GF-D8 (cell line): Measurements from ENCODE around the gene PCBP2.

Source experiments
- DNase-seq: peaks from one replicate; lab custom pipeline; 2025; lab: John Stamatoyannopoulos, UW

Gene PCBP2

DNA sequence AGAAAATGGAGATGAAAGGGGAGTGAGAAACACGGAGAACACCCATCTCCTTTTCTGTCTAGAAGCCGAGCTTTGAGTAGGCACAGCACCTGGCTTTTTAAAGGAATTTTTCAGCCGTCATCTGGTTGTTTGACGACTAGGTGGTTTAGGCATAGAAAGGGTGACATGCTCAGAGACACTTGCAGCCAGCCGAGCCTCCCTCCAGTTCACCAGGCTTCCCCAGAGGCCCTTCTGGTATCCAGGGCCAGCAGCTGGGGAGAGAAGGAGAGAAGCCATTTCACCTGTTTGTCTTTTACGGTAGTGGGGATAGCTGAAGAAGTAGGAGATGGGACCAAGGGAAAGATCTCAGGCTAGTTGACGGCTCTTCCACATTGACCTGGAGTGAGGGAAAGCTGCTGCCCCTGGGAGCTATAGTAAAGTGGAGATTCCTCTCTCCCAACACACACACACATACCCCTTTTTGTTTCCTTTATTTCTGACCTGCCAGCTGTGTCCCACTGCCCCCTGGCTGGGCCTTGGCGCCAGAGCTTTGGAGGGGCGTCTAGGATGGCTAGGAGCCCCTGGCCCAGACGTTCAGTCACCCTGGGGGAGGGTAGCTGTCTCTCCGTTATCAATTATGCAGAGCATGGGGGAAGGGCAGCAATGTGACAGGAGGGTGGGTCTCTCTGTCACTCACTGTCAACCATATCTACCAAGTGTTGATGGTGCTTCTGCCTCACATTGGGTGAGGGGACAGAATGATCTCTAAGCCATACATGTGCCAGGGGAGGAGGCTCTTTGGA lies 41.9 kb downstream of the PCBP2 start:
- no peak for DNase-seq

DNA sequence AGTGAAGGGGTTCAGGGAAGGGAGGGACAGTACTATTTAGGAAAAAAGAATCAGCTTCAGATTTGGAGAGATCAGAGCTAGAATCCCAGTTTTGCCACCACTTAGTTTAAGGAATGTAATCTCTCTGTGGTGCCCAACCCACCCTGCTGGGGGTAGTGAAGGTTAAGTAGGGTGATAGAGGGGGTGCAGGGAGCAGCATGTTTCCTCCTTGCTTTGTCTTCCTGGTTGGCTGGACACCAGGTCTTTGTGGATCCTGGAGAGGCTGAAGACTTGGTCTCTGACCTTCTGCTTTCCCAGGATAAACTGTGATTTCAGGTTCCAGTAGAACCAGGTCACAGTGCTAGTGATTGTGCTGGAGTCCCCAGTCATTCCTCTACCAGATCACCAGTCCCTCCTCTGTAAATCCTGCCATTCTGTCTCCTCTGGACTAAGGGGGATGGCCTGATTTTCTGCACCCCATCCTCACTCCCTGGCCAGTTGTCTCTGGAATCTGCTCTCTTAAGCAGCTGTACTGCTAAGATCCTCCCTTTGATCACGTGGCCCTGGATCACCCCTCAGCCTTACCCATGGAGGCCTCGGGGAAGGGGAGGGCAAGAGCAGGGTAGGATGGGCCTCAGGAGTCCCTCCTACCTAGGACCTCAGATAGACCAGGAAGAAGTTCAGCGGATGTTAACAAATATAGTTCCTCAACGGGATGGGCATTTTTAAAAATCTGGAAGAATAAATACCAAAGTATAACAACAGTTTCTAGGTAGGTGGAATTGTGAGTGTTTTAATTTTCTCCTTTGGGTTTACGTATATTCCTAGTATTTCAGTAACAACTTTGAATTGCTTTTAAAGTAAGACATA lies 44.2 kb downstream of the PCBP2 start:
- DNase-seq = no peak

DNA sequence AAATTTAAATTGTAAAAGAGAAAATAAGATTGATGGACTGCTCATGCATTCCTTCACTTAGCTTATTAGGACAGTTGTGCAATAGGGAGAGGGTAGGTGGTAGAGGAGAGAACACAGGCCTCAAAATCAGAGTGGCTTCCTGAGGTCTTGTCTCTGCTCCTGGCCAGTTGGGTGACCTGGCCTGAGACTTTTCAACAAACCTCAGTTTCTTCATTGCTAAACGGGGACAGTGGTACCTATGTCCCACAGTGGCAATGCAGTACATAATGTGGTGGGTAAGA lies 44.8 kb downstream of the PCBP2 start:
- DNase-seq = no peak

DNA sequence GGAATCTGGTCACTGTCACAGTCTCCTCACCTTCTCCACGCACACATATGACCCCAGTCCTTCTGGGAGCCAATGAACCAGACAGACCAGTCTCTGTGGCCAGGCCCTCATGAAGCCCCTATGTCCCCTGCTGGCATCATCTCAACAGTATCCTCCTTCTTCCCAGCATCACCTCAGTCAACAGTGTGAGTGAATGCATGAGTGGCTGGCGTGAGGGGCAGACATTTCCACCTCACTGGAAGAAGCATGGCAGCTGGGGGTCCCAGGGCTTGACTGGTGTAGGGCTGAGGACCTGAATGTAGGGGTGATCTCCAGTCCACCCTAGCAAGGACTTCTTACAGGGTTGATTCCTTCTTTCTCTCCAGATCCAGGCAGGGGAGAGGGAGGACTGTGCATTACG lies 45.6 kb downstream of the PCBP2 start:
- no peak for DNase-seq

DNA sequence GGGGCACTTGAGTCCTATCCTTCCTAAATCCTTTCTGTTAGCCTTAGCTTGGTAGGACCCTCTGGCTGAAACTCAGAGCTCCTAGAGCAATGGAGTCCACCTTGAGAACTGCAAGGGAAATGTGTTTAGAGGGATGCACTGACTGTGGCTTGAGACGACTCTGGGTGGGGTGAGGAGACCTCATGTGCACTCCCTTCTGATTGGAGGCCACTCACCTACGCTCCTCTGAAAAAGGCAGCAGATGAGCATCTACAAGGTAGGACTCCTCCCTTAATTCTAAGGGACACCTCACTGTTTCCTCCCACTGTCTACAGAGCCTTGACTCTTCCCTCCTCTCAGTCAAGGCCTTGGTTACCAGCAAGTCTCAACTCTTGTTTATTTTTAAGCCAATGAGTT lies 46.3 kb downstream of the PCBP2 start:
- DNase-seq = no peak

DNA sequence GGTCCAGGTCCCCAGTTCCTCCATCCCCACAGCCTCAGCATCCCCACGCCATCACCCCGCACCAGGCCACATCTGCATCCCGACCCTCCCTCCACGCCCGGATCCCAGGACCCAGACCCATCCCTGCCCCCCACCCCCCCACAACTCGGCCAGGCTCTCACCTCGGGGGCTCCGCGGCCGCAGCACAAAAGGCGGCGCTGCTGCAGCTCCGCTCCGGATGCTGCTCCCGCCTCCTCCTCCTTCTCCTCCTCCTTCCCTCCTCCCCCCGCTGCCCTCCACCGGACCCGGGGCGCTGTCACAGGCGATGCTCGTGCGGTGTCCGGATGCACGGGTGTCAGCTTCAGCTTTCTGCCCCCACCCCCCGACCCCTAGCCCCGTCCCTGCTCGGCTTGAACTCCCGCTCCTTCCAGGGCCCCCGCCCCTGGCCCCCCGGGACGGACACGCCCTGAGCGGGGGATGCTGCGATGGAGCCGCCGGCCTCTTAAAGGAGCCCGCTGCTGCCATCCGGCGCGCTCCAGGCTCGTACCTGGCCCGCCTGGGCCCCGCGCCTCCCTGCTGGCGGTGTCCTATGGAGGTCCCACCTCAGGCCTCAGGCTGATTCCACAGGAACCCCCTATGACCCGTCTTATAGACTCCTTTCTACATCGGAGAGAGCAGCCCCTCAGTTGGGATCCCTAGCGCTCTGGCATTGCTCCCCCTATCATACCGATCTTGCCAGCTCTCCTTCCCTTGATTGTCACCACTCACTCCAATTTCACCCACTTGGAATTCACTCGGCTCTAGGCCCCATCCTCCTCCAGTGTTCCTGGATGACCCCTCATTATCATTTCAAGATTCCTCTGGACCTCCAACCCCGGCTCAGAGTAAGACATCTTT lies 47.6 kb downstream of the PCBP2 start, which contains the start of gene MAP3K12:
MAP3K12 (minus strand) TSS at position 193 of the 876 bp plus-strand sequence. CDS start 12,067 bp downstream, outside the sequence.
- no peak for DNase-seq

DNA sequence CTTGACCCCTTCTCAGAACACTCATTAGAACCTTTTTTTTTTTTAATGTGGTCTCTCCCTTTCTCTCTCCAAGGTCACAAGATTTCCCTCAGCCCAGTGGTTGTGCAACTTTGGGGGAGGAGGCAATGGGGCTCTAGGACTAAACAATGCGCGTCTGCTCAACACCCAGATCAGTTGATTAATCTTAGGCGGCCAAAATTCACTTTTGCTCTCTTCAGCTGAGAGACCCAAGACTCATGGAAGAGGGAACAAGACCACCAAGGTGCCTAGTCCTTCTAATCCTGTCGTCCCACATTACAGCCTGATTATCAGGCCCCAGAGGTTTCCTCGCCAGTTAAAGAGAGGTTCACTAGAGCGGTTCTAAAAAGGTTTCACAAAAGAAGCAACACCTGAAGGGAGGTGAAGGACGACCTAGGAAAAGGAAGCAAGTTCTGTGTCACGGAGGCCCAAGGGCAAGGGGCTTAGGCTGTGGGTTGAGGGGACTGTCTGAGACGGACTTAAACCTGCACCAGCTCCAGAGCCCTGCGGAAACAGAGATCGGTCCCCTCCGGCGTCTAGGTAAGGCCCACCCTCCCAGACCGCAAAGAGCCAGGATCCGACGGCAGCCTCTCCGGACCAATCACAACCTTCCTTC lies 48.4 kb downstream of the PCBP2 start:
- peak; percentile 18 for DNase-seq

DNA sequence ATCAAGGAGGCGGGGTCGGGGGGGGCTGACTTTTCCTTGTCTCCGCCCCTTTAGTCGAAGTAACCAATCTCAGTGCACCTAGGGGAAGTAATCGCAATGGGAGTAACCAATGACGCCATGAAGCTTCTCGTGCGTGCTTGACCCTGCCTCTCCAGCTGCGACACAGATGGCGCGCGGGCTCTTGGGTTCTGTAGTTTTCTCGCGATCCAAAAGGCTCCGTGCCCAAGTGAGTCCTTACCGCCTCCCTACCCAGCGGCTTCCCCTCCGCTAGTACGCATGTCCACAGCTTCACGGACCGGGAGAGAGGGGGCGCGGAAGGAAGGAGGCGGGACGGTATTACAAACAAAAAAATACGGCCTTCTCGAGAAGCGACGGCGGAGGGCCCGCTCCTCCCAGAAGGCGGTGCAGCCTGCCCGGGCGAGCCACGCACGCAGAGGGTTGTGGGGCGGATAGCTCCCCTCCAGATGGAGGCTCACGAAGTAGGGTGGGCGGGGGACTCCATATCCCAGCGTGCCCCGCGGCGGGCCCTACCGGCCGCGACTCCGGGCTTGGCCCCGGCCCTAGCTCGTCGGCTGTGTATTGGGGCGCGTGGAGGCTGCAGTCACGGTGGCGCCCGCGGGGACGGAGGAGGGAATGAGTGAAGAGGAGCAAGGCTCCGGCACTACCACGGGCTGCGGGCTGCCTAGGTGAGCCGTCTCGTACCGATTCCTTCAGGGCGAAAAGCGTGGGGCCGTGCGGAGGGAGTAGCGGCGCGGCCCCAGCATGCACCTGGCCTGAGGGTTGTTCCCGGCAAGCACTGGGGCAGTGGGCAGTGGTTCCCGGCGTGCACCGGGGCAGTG lies 49.1 kb downstream of the PCBP2 start, which contains the start of gene TARBP2:
TARBP2 (plus strand) TSS at position 508 of the 839 bp plus-strand sequence; CDS start at position 634, 126 bp downstream.
- peak; percentile 99 for DNase-seq

DNA sequence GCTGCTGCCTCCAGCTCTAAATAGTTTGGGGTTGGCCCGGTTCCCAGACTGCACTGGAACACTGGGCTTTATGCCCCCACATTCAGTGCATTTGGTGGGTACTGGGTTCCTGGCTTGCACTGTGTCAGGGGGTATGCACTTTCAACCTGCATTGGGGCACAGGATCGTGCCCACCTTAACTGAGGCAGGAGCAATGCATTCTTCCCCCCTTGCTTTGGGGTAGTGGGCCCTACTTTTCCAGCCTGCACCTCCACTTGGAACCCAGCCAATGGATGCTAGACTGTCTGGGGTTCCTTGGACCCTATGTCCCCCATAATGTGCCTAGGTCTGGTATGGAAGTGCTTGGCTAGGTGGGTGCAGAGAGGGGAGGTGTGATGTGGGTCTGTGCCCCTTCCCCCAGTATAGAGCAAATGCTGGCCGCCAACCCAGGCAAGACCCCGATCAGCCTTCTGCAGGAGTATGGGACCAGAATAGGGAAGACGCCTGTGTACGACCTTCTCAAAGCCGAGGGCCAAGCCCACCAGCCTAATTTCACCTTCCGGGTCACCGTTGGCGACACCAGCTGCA lies 49.8 kb downstream of the PCBP2 start:
- DNase-seq = no peak

DNA sequence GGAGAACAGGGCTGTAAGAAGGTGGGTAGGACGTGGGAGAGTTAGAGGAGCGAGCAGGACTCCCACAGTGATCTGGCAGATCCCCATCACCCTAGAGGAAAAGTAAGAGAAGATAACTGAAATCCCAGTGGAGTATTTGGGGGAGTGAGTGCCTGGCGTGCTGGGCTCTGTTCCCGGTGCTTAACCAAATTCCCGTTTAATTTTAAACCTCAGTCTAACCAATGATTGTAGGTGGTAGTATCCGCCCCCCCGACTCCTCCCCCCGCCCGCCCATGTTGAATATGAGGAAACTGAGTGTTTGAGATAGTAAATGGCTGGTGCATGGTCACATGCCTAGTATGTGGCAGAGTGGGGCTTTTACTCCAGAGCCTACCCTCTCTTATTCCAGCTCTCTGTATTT lies 50.4 kb downstream of the PCBP2 start:
- no peak for DNase-seq

DNA sequence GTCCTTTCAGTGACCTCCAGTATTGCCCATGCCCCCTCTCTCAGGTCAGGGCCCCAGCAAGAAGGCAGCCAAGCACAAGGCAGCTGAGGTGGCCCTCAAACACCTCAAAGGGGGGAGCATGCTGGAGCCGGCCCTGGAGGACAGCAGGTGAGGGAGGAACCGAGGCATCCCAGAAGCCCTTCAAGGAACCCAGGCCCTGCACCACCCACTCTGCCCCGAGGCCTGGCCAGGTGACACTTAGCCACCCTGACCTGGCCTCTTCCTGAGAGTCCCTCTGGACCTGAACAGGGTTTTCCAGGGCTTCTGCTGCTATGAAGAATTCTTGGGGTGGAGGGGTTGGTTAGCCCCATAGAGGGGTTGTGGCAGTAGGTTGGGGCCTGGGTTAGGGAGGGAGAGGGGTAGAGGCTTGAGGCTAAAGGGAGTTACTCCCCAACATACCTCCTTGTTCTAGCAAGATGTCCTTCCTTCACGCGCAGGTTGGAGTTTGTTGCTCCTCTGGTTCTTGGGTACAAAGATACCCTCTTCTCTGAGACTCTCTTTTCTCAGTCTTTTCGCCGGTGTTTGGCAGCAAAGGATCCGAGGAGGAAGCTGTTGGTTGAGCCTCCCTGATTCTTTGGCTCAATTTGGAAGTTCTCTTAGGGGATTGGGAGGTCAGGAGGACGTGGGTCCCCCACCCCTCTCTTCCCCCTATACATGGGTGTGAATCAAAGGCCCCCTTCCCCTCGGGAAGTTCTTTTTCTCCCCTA lies 51.3 kb downstream of the PCBP2 start:
- no peak for DNase-seq

DNA sequence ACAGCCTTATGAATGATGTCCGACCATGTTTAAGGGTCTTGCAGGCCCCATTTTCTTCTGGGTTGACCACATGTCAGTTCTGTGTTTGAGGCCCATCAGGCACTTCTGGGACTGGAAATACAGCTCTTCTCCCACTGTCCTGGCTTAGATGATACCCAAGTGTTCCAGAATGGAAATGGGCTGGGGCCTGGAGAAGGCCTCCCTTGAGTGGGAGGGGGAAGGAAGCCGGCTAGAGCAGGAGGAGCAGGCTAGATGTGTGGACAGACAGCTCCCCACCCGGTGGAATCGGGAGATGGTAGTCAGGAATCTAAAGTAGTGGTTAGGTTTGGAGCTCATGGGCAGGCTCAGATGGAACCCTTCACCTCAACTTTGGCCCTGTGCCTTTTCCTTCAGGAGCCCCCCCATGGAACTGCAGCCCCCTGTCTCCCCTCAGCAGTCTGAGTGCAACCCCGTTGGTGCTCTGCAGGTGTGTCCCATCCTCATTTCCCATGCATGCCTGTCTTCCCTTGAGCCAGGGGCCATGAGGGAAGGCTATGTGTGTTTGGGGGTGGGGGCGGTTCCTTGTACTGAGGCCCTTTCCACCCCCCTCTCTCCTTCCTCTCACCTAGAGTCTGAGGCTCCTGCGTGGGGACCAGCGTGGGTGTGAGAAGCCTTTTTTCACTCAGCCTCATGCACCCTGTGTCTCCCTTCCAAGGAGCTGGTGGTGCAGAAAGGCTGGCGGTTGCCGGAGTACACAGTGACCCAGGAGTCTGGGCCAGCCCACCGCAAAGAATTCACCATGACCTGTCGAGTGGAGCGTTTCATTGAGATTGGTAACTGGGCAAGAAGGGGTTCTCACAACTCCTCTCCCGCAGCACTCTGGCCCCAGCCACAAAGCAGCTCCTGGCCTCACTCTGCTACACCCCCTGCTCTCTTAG lies 52.4 kb downstream of the PCBP2 start:
- DNase-seq = no peak

DNA sequence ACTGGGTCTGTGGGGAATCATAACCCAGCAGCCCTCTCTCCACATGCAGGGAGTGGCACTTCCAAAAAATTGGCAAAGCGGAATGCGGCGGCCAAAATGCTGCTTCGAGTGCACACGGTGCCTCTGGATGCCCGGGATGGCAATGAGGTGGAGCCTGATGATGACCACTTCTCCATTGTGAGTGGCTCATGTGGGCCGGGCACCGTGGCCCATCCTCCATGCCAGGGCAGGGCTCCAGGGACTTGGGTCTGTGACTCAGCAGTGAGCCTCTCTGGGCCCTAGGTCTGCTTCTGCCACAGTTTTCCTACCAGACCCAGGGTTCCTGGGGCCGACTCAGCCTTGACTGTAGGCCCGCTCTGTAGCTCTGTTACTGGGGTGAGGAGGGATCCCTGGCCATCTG lies 53.2 kb downstream of the PCBP2 start:
- DNase-seq = no peak

DNA sequence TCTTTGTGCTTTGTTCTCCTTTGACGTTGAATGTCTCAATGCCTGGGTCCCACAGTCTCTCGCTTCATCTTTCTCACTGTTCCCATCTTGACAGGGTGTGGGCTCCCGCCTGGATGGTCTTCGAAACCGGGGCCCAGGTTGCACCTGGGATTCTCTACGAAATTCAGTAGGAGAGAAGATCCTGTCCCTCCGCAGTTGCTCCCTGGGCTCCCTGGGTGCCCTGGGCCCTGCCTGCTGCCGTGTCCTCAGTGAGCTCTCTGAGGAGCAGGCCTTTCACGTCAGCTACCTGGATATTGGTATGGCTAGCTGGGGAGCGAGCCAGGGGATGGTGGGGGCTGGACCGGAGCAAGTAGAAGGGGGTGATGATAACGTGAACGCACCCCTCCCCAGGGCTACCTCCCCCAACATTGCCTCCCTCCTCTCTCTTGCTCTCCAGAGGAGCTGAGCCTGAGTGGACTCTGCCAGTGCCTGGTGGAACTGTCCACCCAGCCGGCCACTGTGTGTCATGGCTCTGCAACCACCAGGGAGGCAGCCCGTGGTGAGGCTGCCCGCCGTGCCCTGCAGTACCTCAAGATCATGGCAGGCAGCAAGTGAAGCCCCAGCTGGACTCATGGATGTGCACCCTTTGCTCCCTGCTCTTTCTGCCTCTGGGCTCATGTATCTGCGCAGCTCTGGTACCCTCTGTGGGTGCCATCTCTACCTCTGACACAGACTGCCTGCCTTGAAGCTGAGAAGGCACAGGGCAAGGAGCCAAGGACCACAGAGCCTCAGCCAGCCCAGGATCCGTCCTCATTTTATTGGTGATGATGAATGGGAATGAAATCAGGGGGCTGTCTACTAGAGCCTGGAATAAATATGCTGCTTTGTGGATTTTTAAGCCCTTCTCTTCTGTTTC lies 53.9 kb downstream of the PCBP2 start:
- no peak for DNase-seq

DNA sequence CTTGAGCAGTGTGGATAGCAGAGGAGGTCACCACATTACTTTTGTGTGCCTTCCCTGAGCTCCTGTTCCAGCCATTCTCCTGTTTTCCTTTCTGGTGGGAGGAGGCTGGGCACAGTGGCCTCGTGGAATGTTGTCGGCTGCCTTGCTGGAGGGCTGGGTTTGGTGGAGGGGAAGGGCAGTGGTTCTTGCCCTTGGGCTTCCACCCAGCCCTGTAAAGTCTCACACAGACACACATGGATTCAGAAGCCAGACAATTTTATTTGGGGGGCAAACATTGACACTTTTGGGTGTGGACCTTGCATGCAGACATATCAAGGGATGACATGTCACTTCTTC lies 54.5 kb downstream of the PCBP2 start:
- DNase-seq = no peak

DNA sequence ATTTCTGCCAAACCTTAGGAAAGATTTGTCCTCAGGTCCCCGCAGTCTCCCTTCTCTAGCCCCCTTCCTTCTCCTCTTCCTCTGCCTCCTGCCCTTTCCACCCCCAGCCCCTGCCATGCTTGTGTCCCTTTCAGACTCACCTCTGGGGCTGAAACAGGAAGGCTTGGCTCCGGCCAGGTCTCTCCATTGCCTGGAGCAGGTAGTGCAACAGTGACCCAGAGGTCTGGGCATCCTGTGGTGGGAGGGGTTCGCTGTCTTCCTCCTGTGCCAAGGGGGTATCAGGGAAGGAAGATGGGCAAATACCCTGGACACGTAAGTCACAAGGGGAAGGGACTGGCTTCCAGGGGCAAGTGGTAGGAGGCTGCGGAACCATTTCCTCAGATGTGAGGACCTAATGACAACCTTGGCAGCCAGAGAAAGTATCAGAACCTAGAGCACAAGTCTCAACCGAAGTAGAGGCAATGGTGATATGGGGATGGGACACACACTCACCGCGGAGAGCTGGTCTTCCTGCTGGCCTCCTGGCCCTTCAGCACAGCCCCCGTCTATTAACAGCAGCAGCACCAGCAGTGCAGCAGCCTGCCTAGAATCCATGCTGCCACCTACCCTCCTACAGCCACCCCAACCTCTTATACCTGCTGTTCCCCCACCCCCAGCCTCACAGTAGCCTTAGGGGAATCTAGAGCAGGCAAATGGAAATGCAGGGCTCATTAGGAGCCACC lies 55.1 kb downstream of the PCBP2 start, which contains the start of gene NPFF:
NPFF (minus strand) TSS at position 604 of the 722 bp plus-strand sequence; CDS start at position 594, 10 bp downstream.
- DNase-seq = no peak

DNA sequence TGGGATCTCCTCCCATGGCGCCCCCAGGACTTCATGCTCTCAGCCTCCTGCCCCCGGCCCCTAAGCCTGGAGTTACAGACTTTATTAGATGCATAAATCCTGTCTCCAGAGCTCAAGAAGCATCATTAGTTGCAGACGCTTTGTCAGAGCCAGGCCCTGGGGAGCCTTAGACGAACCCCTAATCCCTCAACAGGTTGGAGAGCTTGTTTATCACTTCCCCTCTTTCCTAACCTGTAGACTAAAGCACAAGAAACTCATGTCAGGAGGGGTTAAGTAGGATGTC lies 55.6 kb downstream of the PCBP2 start:
- DNase-seq = no peak
